ENCODE results near the gene RAB29.

DNA sequence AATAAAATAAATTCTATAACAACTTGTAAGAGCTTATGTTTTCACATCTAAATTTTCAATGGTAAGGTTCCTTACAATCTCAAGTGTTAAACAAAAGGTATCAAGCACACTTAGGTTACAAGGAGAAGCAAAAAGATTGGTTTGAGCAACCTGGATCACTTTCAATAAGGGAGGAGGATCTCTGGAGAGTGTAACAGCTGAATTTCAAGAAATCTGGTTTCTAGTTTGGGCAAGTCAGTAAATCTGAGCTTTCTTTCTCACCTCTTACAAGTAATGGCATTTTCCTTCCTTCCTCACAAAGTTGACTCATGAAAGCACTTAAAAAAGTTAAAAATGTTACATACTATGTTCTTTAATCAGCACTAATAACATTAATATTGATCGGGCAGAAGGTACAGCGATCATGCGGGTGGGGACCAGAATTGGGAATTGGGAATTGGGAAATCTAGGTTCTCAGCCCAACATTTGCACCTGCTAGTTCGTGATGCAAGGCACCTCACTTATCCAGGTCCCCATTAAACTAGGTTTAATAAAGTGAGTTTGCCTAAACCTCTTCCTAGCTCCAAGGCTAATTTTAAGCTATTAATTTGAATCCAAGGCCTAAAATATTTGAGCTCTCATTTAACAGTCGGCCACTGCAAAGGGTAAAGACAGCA lies 28.4 kb downstream of the RAB29 start:
- TF ChIP-seq, protein P1, sequence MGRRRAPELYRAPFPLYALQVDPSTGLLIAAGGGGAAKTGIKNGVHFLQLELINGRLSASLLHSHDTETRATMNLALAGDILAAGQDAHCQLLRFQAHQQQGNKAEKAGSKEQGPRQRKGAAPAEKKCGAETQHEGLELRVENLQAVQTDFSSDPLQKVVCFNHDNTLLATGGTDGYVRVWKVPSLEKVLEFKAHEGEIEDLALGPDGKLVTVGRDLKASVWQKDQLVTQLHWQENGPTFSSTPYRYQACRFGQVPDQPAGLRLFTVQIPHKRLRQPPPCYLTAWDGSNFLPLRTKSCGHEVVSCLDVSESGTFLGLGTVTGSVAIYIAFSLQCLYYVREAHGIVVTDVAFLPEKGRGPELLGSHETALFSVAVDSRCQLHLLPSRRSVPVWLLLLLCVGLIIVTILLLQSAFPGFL (CRISPR knock-in tag; IDR thresholded peaks at IDR 0.05) = no peak
- TF ChIP-seq POLR2A (conservative IDR thresholded peaks at IDR 0.05) = peak; percentile 45; the same call in 1 of the 2 replicates
- TF ChIP-seq, protein P2, sequence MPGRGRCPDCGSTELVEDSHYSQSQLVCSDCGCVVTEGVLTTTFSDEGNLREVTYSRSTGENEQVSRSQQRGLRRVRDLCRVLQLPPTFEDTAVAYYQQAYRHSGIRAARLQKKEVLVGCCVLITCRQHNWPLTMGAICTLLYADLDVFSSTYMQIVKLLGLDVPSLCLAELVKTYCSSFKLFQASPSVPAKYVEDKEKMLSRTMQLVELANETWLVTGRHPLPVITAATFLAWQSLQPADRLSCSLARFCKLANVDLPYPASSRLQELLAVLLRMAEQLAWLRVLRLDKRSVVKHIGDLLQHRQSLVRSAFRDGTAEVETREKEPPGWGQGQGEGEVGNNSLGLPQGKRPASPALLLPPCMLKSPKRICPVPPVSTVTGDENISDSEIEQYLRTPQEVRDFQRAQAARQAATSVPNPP (IDR thresholded peaks at IDR 0.05; ENCODE audit: borderline replicate concordance, insufficient read depth, insufficient read length) = no peak
- no peak for TF ChIP-seq EZH2 (IDR thresholded peaks at IDR 0.05; ENCODE audit: borderline replicate concordance, low read depth, low read length)
- TF ChIP-seq, protein P3, sequence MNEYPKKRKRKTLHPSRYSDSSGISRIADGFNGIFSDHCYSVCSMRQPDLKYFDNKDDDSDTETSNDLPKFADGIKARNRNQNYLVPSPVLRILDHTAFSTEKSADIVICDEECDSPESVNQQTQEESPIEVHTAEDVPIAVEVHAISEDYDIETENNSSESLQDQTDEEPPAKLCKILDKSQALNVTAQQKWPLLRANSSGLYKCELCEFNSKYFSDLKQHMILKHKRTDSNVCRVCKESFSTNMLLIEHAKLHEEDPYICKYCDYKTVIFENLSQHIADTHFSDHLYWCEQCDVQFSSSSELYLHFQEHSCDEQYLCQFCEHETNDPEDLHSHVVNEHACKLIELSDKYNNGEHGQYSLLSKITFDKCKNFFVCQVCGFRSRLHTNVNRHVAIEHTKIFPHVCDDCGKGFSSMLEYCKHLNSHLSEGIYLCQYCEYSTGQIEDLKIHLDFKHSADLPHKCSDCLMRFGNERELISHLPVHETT (CRISPR knock-in tag; conservative IDR thresholded peaks at IDR 0.05 in 1 of 2, IDR thresholded peaks at IDR 0.05 in 1 of 2) = no peak
- TF ChIP-seq YY1 (IDR thresholded peaks at IDR 0.05; ENCODE audit: borderline replicate concordance in 1 of 3, control insufficient read depth in 1 of 3, extremely low read depth in 1 of 3, insufficient read depth in 3 of 3, insufficient read length in 1 of 3, insufficient replicate concordance in 2 of 3, low read depth in 1 of 3, low read length in 2 of 3) = no peak
- no peak for TF ChIP-seq MBD2 (IDR thresholded peaks at IDR 0.05; ENCODE audit: borderline replicate concordance, low read depth)
- TF ChIP-seq, protein P4, sequence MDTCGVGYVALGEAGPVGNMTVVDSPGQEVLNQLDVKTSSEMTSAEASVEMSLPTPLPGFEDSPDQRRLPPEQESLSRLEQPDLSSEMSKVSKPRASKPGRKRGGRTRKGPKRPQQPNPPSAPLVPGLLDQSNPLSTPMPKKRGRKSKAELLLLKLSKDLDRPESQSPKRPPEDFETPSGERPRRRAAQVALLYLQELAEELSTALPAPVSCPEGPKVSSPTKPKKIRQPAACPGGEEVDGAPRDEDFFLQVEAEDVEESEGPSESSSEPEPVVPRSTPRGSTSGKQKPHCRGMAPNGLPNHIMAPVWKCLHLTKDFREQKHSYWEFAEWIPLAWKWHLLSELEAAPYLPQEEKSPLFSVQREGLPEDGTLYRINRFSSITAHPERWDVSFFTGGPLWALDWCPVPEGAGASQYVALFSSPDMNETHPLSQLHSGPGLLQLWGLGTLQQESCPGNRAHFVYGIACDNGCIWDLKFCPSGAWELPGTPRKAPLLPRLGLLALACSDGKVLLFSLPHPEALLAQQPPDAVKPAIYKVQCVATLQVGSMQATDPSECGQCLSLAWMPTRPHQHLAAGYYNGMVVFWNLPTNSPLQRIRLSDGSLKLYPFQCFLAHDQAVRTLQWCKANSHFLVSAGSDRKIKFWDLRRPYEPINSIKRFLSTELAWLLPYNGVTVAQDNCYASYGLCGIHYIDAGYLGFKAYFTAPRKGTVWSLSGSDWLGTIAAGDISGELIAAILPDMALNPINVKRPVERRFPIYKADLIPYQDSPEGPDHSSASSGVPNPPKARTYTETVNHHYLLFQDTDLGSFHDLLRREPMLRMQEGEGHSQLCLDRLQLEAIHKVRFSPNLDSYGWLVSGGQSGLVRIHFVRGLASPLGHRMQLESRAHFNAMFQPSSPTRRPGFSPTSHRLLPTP (IDR thresholded peaks at IDR 0.05; ENCODE audit: borderline replicate concordance, extremely low read depth, insufficient read length) = no peak
- no peak for TF ChIP-seq ZNF589 (CRISPR knock-in tag; IDR thresholded peaks at IDR 0.05; ENCODE audit: low read depth)

Measured in K562 (cell line).